Hindlimb muscle (tissue), 1 donor: ENCODE data around the gene ADAMTS4. TPM values are rescaled to one million over a fixed set of nuclear protein-coding genes. Genes with fewer than 3 reads are reported as not detected.

Experiments used
- DNase-seq: peaks from one replicate; pipeline ENCODE4 v3.0.0-alpha.2; 2013
- polyA plus RNA-seq: library from polyadenylated mRNA; unstranded; fragments of 120-200 nt; gene quantifications from one replicate; pipeline ENCODE4 v1.2.1, GENCODE V29; 2013; ENCODE audit not compliant: insufficient read length

ADAMTS4 gene
- polyA plus RNA-seq, 1 donor = 11.2 TPM

DNA sequence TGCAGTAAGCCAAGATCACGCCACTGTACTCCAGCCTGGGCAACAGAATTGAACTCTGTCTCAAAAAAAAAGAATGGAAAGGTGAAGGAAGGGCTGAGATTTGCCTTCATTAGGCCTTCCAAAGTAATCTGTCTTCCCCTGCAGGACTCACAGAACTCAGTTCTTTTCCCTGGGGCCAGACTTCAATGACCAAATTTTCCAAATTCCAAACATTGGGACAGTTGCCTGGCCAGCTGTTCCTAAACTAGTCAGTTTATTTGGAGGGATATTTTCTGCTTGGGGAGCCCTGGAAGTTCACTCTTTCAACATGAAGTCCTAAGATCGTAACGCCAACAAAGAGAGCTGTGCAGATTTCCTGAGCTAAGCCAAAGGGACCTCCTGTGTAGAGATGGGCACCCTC is 61.0 kb downstream of the ADAMTS4 start:
- DNase-seq = no peak

Other genes with a start within 250 kb of the ADAMTS4 start
- gene ITLN2, start 244.2 kb downstream of the ADAMTS4 start, polyA plus RNA-seq = not detected
- 12.4 TPM for gene F11R, start 177.9 kb downstream of the ADAMTS4 start, polyA plus RNA-seq
- 30.0 TPM for gene TSTD1, start 160.1 kb downstream of the ADAMTS4 start, polyA plus RNA-seq
- gene USF1, start 153.1 kb downstream of the ADAMTS4 start, polyA plus RNA-seq = 34.8 TPM
- gene ARHGAP30, start 129.2 kb downstream of the ADAMTS4 start, polyA plus RNA-seq = 4.7 TPM
- 0.43 TPM for gene NECTIN4, start 109.5 kb downstream of the ADAMTS4 start, polyA plus RNA-seq
- 0.86 TPM for gene KLHDC9, start 100.7 kb downstream of the ADAMTS4 start, polyA plus RNA-seq
- gene PFDN2, start 81.0 kb downstream of the ADAMTS4 start, polyA plus RNA-seq = 66.3 TPM
- 30.9 TPM for gene NIT1, start 80.9 kb downstream of the ADAMTS4 start, polyA plus RNA-seq
- 43.2 TPM for gene DEDD, start 66.4 kb downstream of the ADAMTS4 start, polyA plus RNA-seq
- 91.5 TPM for gene UFC1, start 45.1 kb downstream of the ADAMTS4 start, polyA plus RNA-seq
- 28.6 TPM for gene USP21, start 39.6 kb downstream of the ADAMTS4 start, polyA plus RNA-seq
- 23.5 TPM for gene PPOX, start 32.6 kb downstream of the ADAMTS4 start, polyA plus RNA-seq
- 26.6 TPM for gene B4GALT3, start 21.5 kb downstream of the ADAMTS4 start, polyA plus RNA-seq
- gene NDUFS2, start 3.3 kb upstream of the ADAMTS4 start, polyA plus RNA-seq = 144 TPM
- 21.4 TPM for gene FCER1G, start 16.2 kb upstream of the ADAMTS4 start, polyA plus RNA-seq
- not detected for gene APOA2, start 24.6 kb upstream of the ADAMTS4 start, polyA plus RNA-seq
- 9.0 TPM for gene TOMM40L, start 27.0 kb upstream of the ADAMTS4 start, polyA plus RNA-seq
- 1.1 TPM for gene NR1I3, start 39.1 kb upstream of the ADAMTS4 start, polyA plus RNA-seq
- 0.23 TPM for gene PCP4L1, start 59.7 kb upstream of the ADAMTS4 start, polyA plus RNA-seq
- gene MPZ, start 110.9 kb upstream of the ADAMTS4 start, polyA plus RNA-seq = 12.0 TPM
- gene SDHC, start 115.3 kb upstream of the ADAMTS4 start, polyA plus RNA-seq = 113 TPM
- gene CFAP126, start 168.8 kb upstream of the ADAMTS4 start, polyA plus RNA-seq = 2.5 TPM